HPDE6-E6E7 (cell line): ENCODE data around the gene IDUA.
A peak's percentile ranks its signal among the peaks of the same experiment; 100 is the strongest.
"Not testable (repeated sequence)": the region's sequence is repeated elsewhere in the genome, so short reads cannot be mapped to it uniquely, and the experiment has no call there.

Source experiments
- DNase-seq: peaks from one replicate; pipeline ENCODE4 v3.0.0; 2011; ENCODE audit warnings: missing footprints; ENCODE audit errors: extremely low spot score

Gene IDUA

DNA sequence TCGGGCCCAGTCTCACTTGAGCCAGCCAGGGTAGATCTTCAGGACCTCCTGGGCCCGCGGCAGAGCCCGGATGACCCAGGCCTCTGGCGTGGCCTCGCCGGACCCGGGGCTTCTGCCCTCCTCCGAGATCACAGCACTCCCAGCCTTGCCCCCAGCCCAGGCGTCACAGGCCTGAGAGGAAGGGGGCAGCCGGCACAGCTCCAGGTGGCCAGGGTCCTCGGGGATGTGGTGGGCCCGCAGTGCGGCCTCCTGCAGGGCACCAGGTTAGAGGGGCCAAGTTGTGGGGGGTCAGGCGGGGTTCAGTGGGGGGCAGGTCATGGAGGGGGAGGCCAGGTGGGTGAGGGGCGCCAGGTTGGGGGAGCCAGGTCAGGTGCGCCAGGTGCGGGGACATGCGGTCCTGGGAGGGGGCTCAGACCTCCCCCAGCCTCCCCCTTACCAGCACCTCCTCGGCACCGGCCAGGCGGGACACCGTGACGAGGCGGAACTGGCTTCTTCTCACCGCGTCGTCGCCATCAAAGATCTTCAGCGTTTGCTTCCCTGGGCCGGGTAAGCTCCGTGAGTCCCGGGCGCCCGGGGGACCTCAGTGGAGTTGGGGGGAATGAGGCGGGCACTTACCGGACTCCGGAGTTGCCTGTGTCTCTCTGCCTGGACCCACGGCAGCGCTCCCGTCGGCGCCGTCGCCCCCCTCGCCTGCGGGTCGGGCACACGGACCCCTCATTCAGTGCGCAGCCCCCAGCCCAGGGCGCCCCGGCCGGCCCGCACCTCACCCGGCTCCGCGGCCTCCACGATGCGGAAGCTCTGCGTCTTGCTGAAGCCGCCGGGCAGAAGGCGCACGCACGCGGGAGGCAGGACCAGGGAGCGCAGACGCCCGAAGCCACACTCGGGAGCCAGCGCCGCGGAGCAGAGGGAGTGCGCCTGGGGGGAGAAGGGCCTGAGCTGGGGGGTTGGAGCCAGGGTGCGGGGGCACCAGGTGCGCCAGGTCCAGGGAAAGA lies 19.4 kb upstream of the IDUA start:
- no peak for DNase-seq

DNA sequence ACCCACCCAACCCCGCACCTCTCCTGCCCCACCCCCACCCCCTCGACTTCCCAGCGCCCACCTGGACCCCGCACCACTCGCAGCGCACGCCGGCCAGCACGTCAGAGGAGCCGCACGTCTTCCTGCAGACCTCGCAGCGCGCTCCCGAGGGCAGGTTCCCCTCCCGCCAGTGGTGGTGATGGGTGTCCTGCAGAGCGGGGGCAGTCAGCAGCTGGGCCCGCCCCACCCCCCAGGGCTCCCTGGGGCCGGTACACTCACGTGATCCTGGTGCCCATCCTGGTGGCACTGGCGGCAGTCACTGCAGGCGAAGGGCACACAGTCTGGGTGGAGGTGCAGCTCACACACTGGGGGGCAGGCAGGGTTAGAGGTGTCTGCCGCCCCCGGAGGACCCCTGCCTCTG lies 18.6 kb upstream of the IDUA start:
- DNase-seq, result no peak

DNA sequence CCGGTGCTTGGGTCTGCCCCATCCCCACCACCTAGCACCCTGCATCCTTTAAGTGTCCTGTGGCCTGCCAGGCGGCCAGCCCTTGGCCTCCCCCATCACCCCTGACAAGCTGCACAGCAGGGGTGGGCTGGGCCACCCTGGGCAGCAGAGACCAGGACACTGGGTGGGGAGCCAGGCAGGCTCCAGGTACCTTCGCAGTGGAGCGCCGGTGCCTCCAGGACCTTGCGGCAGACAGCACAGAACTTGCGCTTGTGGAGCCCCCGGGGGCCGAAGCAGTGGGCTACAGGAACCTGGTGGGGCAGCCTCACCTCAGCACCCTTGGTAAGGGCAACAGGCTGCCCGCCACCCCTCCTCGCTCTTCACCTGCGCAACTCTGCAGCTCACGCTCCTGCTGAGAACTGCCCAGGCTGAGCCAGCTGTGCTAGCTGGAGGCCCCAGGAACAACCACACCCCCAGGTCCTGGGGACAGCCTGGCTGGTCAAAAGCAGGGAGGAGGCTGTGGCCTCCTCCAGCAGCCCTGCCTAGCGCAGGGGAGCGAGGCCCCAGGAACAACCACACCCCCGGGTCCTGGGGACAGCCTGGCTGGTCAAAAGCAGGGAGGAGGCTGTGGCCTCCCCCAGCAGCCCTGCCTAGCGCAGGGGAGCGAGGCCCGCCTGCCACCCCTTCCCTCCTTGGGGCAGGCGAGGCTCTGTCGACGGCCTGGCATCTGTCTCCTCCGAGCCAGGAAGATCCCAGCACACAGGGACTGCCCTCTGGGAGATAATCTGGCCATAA lies 18.0 kb upstream of the IDUA start:
- no peak for DNase-seq

DNA sequence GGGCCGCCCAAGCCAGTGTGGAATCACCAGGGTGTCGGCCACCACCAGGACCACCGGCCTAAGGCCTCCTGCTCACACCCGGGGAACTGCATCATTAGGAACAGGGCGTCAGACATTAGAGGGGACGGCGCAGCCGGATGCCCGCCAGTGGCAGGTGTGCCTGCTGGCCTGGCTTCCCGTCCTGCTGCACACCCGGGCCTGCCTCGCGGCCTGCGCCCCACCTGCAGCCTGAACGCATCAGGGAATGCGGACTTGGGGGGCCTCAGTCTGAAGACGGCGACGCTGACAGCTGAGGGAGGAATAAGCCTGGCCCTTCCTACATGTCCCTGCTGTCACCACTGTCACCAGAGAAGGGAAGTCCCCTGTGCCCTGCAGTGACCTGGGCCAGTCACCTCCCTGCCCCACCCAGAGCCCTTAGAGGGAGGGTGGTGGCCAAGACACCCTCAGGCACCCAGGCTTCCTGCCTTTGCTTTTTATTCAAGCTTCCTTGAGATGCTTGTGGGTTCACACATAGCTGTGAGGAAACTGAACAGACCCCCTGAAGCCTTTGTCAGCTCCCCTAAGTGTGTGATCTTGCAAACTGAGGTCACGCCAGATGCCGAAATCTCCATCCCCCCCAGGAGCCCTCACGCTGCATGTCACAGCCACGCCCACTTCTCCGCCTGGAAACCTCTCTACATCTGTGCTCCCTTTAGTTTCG lies 16.6 kb upstream of the IDUA start:
- DNase-seq, result no peak

DNA sequence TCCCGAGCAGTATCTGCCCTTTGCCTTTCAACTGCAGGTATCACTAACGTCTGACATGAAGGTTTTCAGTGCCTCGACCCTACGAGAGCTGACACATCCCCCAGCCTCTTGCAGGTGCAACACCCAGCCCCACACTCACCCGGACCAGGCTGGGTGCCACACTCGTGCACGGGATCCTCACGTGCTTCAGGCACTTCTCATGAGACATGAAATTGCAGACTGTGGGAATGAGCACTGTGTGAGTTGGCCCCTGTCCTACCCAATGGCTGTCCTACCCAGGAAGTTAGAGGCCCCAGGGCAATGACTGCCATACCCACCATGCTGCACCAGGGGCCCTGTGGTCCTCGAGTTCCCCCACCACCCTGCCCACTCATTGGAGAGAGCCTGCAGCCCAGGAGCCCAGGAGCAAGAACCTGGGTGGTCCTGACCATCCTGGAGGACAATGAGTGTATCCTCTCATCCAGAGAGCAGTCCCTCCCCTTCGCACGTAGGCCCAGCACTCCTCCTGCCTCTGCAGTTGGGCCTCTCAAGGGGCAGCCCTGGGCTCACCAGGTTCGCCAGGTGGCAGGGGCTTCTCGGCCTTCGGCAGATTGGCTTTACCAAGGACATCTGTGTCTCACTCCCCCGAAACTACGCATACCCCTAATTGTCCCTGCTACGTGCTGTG lies 15.9 kb upstream of the IDUA start:
- DNase-seq, result no peak

DNA sequence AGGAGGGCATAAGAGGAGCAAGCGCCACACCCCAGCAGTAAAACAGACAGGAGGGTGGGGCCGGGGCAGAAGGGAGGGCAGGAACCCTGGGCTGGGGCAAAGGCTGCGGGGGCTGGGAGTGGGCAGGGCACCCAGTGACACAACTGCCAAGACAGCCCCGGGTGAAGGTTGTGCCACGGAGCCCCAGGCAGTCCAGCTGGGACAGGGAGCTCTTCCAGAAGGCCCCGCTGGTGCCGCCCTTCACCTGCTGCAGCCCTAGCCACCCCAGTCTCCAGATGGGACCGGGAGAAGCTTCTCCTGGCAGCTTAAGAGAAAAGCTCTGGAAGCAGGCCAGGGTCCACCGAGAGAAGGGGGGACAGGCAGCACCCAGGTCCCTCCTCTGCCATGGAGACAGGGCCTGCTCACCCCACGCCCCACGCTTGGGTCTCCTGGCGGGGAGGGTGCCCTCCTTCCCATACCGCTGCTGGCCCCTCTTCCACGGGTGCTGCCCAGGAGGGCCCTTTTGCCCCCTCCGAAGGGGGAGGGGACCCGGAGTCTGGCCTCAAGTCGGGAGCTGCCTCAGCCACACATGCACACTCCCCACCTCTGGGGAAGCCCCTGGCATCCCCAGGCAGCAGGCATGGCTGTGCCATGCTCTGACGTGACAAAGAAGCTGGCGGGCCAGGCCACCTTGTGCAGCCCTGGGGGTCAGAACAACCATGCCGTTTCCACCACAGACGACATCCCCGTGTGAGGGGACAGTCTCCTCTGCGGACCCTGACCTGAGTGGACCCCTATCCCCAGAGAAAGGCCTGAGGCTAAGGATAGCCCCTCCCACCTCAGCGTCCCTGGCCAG lies 15.0 kb upstream of the IDUA start:
- DNase-seq, result no peak

DNA sequence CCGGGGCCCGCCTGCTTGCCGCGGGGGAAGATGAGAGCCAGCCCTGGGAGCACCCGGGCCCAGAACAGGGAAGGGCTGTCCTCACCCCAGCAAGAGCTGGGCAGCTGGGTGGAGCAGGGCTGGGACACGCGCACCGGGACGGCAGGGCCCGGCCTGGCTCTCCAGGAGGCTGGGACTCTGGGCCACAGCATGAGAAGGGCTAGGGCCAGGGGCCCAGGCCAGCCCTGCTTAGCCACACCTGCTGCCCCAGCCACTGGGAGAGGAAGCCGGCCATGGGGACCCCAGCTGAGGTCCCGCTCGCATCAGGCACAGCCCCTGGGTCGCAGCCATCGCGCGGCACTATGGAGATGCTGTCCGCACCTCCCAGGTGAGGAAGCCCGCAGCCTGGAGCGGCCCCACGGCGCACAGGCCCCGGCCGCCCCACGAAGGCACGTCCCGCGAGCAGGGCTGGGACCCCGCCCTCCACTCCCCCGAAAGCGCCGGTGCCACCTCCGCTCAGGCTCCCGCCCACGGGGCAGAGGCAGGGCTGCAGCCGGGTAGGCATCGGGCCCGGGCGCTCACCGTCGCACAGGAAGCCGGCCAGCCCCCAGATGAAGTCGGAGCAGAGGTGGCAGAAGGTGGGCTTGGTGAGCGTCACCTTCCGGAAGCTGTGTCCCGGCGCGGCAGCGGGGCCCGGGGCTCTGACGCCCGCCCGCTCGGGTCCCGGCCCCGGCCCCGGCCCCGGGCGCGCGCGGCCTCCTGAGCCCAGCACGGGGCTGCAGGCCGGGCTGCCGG lies 14.0 kb upstream of the IDUA start:
- DNase-seq, result no peak

DNA sequence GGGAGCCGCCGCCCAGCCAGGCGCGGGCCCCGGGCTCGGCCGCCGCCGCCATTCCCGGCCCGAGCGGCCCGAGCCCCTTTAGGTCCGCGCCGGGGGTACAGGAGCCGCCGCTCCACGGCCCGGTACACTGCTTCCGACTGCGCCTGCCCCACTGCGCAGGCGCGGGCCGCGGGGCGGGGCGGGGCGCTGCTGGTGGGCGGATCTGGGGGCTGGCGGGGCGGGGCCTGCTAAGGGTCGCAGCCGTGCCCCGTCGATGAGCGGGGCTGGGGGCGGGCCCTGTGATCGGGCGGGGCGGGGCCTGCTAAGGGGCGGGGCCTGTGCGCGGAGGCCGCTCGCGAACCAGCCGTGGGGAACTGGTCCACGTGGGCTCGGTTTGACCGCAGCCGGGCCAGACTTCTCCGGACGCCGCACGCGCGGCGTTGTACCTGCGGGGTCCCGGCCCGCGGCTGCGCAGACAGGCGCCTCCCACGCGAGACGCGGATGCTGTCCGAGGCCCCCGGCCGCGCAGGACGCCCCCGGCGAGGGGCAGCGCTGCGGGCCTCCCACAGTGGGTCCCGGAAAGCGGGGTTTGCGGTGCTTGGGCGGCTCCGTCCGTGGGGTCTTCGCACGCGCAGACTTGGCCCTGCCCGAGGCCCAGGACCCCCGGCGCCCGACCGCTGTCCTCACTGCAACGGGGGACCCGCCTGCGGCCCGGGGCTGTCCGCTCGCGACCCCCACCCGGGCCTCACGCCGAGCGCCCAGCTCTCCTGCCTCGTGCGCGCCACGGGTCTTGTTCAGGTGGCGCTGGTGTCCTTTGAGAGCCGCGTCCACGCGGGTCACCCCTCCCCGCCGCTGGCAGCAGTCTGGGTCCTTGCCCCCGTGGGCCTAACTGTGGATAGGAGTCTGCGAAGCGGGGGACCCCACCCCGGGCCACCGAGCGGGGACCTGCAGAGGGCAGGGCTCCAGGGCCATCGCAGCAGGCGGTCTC lies 13.1 kb upstream of the IDUA start, which contains the start of gene DGKQ:
TSS of gene DGKQ (minus strand) at position 139 of the 967 bp plus-strand sequence. CDS start at position 52, 87 bp downstream.
- peak; percentile 88 for DNase-seq

DNA sequence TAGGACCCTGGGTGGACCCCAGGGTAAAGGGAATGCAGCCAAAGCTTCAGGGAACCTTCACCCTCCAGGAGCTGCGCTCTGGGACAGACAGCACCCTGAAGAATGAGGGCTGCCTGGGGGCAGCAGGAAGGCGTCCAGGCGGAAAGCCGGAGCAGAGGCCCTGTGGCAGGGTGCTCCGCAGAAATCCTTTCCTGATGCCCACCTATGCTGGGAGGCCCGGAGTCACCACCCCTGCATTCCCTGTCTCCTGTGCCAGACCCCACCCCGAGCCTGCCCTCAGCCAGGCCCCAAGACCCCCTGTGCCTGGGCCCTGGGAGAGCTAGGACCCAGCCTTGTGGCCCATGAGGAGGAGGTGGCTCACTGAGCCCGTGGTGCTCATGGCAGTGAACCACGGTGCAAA lies 12.2 kb upstream of the IDUA start:
- no peak for DNase-seq

DNA sequence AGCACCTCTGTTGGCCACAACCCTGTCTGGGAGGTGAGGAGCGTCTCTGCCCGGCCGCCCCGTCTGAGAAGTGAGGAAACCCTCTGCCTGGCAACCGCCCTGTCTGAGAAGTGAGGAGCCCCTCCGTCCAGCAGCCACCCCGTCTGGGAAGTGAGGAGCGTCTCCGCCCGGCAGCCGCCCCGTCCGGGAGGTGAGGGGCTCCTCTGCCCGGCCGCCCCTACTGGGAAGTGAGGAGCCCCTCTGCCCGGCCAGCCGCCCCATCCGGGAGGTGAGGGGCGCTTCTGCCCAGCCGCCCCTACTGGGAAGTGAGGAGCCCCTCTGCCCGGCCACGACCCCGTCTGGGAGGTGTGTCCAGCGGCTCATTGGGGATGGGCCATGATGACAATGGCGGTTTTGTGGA lies 10.8 kb upstream of the IDUA start:
- not testable (repeated sequence) for DNase-seq

DNA sequence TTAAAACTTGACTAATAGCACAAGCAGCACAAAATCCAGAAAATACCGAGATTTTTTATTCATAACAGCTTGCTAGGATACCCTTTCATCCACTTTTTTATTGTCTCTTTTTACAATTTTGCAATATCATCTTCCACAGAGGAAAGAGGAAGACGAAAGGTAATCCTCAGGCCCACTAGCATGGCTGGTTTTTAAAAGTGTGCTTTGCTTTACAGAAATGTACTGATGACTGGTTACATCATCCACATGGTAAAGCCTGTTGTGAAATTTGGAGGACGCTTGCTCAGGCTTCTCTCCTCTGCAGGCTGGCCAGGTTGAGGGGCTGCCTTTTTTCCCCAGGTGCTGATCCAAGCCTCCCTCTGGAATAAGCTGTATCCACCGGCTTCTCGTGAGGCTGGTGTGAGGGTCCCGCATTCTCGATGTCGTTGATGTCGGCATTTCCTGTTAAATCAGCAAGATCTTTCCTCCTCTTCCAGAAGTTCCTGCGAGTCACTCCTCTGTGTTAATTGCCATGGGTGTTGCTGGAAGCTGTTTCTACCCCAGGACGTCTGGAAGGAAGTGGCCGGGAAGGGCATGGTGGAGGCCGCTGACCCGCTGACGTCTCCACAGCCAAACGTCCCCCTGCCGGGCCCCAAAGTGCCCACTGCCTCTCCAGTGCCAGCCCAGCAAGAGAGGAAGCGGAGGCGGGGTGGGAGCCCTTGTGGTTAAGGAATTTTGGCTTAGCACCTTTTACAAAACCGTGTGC lies 7.7 kb upstream of the IDUA start:
- no peak for DNase-seq

DNA sequence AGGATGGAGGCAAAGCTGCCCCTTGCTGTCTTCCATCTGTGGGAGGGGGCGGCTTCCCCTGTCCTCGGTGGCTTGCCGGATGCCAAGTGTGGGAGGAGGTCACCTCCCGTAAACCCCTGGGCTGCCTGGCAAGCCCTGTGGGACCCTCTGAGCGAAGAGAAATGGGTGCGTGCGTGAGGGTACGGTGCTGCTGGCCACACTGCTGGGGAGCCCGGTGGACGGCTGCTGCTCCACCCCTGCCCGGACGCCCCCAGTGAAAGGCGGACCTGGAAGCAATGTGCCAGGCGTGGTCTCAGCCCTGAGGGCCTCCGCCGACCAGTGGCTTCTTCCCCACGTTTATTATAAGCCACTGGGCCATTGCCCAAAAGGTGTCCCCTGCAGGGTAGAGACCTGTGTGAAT lies 4.6 kb upstream of the IDUA start:
- DNase-seq, result no peak

DNA sequence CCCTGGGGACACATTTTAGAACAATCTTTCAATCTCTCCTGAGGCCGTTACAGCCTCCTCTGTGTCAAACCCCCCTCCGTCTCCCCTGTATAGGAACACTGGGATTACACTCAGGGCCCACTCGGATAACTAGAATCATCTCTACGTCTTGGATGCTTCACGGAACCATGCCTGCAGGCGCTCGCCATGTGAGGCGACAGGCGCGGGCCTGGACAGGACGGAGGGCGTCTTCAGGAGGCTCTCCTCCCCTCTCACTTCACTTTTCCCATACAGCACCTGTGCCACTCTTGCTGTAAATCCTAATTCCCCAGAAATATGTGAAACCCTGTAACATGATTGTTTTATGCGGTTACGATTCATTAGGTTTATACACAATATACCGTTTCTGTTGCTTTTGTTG lies 4.0 kb upstream of the IDUA start:
- DNase-seq, result no peak

DNA sequence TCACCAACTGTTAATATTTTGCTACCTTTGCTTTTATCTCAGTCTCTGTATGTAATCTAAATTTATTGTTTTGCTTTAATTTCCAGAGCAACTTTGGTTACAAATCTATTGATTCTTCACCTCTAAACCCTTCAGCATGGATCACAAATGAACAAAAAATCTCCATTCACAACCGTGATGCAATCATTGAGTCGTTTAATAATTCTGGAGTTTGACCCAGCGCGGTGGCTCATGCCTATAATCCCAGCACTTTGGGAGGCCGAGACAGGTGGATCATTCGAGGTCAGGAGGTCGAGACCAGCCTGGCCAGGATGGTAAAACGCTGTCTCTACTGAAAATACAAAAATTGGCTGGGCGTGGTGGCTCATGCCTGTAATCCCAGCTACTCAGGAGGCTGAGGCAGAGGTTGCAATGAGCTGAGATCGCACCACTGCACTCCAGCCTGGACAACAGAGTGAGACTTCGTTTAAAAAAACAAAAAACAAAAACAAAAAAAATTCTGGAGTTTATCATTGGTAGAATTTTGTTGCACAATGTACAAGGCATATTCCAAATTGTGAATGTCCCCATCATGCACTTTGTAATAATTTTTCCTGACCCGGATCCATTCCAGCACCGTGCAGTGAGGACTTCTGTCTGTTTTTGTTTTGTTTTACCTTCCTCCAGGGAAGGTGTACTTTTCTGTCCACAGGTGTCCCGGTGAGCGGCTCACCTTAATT lies 2.3 kb upstream of the IDUA start:
- DNase-seq, result no peak

DNA sequence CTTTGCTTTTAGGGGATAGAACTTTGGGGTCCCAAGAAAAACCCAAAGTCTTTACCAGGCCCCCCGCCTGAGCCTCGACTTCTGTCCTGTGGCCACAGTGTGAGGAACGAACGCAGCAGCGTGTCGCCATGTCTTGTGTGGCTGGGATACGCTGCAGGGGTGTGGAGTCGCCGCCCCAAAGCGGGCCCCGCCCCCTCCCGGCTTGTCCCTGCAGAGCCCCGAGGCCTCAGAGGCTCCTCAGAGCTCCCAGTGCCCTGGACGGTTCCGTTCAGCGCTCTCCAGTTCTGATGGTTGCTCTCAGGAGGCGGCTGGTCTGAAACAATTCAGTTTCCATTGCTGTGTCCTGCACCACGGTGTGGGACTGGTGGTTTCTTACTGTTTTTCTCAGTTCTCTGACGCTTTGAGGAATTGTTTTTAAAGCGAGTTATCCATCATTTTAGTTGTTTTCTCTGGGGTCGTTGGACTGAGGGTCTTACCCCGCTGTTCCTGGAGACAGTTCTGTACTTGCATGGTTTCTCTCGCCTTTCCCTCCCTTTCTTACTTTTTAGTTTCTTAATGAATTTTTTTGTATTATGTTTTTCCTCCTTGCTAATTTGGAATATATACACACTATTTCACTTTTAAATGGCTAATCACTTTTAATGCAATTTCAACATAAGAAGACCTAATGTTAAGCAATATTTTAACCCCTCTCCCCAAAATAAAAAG lies 1.6 kb upstream of the IDUA start:
- DNase-seq, result no peak

DNA sequence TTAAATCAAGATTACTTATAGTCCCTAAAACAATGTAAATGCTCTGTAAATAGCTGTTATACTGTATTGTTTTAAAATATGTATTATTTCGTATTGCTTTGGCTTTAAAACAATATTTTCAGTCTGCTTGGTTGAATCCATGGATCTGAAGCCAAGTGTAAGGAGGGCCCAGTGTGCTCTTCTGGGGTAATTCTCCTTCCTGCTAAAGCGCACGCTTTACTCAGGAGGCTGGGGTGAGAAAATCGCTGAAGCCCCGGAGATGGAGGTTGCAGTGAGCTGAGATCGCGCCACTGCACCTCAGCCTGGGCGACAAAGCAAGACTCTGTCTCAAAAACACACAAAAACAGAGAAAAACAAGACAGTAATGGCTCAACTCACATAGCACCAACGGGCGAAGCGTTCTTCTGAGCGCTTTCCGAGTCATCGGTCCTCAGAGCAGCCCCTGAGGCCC lies 391 bp upstream of the IDUA start:
- DNase-seq, result no peak
